HG03354 (cell line): ENCODE measurements around the gene TLDC2.
"Not testable (repeated sequence)": the region's sequence is repeated elsewhere in the genome, so short reads cannot be mapped to it uniquely, and the experiment has no call there.

ENCODE experiments used
- ATAC-seq: cut with Tn5 transposase; IDR thresholded peaks from one replicate; pipeline ENCODE4 v1.9.1; 2021; ENCODE audit warnings: mild to moderate bottlenecking; ENCODE audit not compliant: unreplicated experiment, poor library complexity, severe bottlenecking

Gene TLDC2

GRCh38 chr20:36936761-36937401 is 60.9 kb downstream of the TLDC2 start:
- not testable (repeated sequence) for ATAC-seq

GRCh38 chr20:36937402-36937770 is 61.4 kb downstream of the TLDC2 start:
- no peak for ATAC-seq

GRCh38 chr20:36941401-36941835 is 65.5 kb downstream of the TLDC2 start:
- ATAC-seq, result no peak
